AG09319 (cell line): ENCODE results near the gene RPL39.

Source experiments
- DNase-seq: peaks from one replicate; pipeline ENCODE4 v3.0.0-alpha.2; 2010; ENCODE audit warnings: low read depth; ENCODE audit errors: extremely low read depth
- CTCF ChIP-seq: IDR thresholded peaks from 2 replicates; pipeline ENCODE4 v1.5.1; 2011; ENCODE audit warnings: low read depth, mild to moderate bottlenecking, inconsistent platforms, low read length, moderate library complexity

Gene RPL39

GRCh38 chrX:119760026-119760877 lies 31.2 kb downstream of the RPL39 start:
- DNase-seq: no peak
- no peak for TF ChIP-seq CTCF

- no peak for DNase-seq
- TF ChIP-seq CTCF: no peak
These were observed 32.1 kb downstream of the RPL39 start for GRCh38 chrX:119759248-119759766.

GRCh38 chrX:119758731-119759247 lies 32.6 kb downstream of the RPL39 start:
- DNase-seq: no peak
- TF ChIP-seq CTCF: no peak

- no peak for TF ChIP-seq CTCF
- DNase-seq: no peak
These were observed 33.3 kb downstream of the RPL39 start, which contains the start of gene SOWAHD for GRCh38 chrX:119757979-119758730. Gene SOWAHD, plus strand, starts transcription at chrX:119758588. Its CDS starts 80 bp downstream, at chrX:119758668.

- no peak for DNase-seq
- no peak for TF ChIP-seq CTCF
These were observed 33.8 kb downstream of the RPL39 start for GRCh38 chrX:119757646-119757978.

- DNase-seq: no peak
- no peak for TF ChIP-seq CTCF
These were observed 34.3 kb downstream of the RPL39 start for GRCh38 chrX:119756926-119757635.
